ENCODE measurements around the gene UNC5C.

Gene UNC5C

DNA sequence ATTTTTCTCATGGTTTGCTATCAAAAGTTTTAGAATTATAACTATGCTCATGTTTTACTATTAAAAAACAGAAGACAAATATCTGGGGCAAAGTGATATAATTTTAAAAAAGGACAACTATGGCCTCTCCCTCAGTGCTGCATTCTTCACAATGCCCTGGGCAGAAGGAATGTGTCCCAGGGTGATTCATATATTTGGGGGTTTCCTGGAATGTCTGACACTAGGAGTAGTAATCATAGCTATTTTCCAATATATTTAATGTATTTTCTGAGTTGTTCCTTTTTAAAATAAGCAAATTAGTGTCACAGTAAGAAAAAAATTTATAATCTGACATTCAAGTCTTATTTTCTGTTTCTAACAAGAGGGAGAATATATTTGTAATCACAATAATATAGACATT is 281.7 kb downstream of the UNC5C start:
- CTCF ChIA-PET, result no interaction called here
- DNase-seq, result no peak
- Histone ChIP-seq H3K4me1 (ENCODE audit: control extremely low read depth in 1 of 4, control insufficient read depth in 4 of 4, insufficient read depth in 4 of 4, low read length in 3 of 4) (no peaks in the 10 kb centered on the region), H3K27ac (ENCODE audit: insufficient read depth in 1 of 2, low read depth in 1 of 2, low read length in 2 of 2, poor library complexity in 1 of 2, severe bottlenecking in 2 of 2) (no peak overlapping the region), H3K9me3 (ENCODE audit: control extremely low read depth in 1 of 5, control insufficient read depth in 4 of 5, insufficient read depth in 2 of 5, low read depth in 1 of 5, low read length in 4 of 5) (no peaks in the 10 kb centered on the region), H3K27me3 (replicated peaks in 2 of 5; ENCODE audit: control insufficient read depth in 4 of 5, insufficient read depth in 5 of 5, low read length in 4 of 5) (no peaks in the 10 kb centered on the region), H3K4me3 (ENCODE audit: control insufficient read depth in 1 of 7, extremely low read depth in 1 of 7, insufficient read depth in 4 of 7, low read depth in 2 of 7, low read length in 6 of 7) (no peak overlapping the region), H3K36me3 (ENCODE audit: control insufficient read depth in 4 of 4, insufficient read depth in 4 of 4, low read length in 3 of 4) (no peaks in the 10 kb centered on the region)
- POLR2A ChIA-PET, result no interaction called here

DNA sequence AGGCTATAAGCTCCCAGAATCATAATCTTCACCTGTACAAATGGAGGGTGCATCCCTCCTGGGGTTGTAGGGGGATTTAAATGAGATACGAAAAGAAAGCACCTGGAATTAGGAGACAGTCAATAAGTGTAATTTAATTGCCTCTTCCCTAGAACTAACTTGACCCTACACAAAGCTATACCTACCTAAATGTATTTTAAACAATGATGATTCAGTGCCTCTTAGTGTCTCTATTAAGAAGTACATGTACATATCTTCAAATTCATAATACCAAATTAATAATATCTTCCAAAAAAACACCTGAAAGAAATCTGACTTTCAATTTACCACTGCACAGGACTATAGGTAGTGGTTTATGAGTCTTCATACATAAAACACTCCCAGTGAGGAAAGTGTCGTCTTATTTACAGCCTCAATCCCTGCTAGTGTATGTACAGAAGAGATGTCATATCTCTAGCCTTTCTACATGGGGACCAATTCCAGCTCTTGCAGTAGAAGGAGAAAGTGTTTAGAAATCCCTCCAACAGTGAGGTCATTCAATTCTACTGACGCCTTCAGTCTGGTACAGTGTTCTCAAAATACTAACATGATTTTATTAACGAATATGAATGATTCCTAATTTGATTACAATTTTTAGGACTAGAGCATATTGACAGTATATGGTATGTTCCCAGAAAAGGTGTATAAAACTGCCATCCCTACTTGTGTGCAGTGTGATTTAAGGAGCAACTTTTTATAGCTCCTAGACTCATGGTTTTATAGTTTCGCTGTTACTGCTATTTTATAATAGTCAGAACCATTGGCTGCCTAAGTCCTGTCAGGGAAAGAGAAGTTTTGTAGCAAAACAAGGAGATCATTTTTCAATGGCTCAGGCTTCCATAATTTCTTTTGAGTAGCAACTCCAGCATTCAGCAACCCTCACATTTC is 282.7 kb downstream of the UNC5C start:
- no peaks in the 10 kb centered on the region for H3K4me1 ChIP-seq (ENCODE audit: control extremely low read depth in 1 of 4, control insufficient read depth in 4 of 4, insufficient read depth in 4 of 4, low read length in 3 of 4)
- no peak for DNase-seq
- H3K9me3 ChIP-seq (ENCODE audit: control extremely low read depth in 1 of 5, control insufficient read depth in 4 of 5, insufficient read depth in 2 of 5, low read depth in 1 of 5, low read length in 4 of 5), result no peaks in the 10 kb centered on the region
- no peaks in the 10 kb centered on the region for H3K27me3 ChIP-seq (replicated peaks in 2 of 5; ENCODE audit: control insufficient read depth in 4 of 5, insufficient read depth in 5 of 5, low read length in 4 of 5)
- POLR2A ChIA-PET, result no interaction called here
- CTCF ChIA-PET, result no interaction called here
- H3K4me3 ChIP-seq (ENCODE audit: control insufficient read depth in 1 of 7, extremely low read depth in 1 of 7, insufficient read depth in 4 of 7, low read depth in 2 of 7, low read length in 6 of 7), result no peak overlapping the region
- H3K36me3 ChIP-seq (ENCODE audit: control insufficient read depth in 4 of 4, insufficient read depth in 4 of 4, low read length in 3 of 4), result no peaks in the 10 kb centered on the region
- WGBS (ENCODE audit: insufficient coverage), result 75% methylated on average over 2 of the region's 5 CpGs
- H3K27ac ChIP-seq (ENCODE audit: insufficient read depth in 1 of 2, low read depth in 1 of 2, low read length in 2 of 2, poor library complexity in 1 of 2, severe bottlenecking in 2 of 2), result no peak overlapping the region

DNA sequence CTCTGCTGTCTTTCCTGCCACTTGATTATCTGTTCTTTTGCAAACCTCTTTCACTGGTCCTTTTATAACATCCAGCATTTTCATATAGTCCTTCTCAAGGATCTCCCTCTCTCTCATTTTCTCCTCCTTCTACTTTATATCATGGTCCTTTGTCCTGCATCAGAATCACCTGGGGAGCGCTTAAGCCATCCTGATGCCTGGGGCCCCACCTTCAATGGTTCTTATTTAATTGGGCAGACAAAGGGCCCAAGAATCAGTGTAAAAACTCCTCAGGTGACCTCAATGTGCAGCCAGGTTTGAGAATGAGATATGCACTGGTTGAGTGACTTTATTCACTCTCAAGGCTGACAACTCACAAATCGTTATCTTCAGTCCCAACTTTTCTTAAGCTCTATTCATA is 283.9 kb downstream of the UNC5C start:
- Histone ChIP-seq H3K36me3 (ENCODE audit: control insufficient read depth in 4 of 4, insufficient read depth in 4 of 4, low read length in 3 of 4) (no peaks in the 10 kb centered on the region), H3K27me3 (replicated peaks in 2 of 5; ENCODE audit: control insufficient read depth in 4 of 5, insufficient read depth in 5 of 5, low read length in 4 of 5) (no peaks in the 10 kb centered on the region), H3K9me3 (ENCODE audit: control extremely low read depth in 1 of 5, control insufficient read depth in 4 of 5, insufficient read depth in 2 of 5, low read depth in 1 of 5, low read length in 4 of 5) (no peaks in the 10 kb centered on the region), H3K4me1 (ENCODE audit: control extremely low read depth in 1 of 4, control insufficient read depth in 4 of 4, insufficient read depth in 4 of 4, low read length in 3 of 4) (no peaks in the 10 kb centered on the region), H3K27ac (ENCODE audit: insufficient read depth in 1 of 2, low read depth in 1 of 2, low read length in 2 of 2, poor library complexity in 1 of 2, severe bottlenecking in 2 of 2) (no peak overlapping the region), H3K4me3 (ENCODE audit: control insufficient read depth in 1 of 7, extremely low read depth in 1 of 7, insufficient read depth in 4 of 7, low read depth in 2 of 7, low read length in 6 of 7) (no peak overlapping the region)
- DNase-seq, result no peak
- WGBS (ENCODE audit: insufficient coverage), result 100% methylated on average over 2 of the region's 2 CpGs
- POLR2A ChIA-PET, result no interaction called here
- CTCF ChIA-PET, result no interaction called here

DNA sequence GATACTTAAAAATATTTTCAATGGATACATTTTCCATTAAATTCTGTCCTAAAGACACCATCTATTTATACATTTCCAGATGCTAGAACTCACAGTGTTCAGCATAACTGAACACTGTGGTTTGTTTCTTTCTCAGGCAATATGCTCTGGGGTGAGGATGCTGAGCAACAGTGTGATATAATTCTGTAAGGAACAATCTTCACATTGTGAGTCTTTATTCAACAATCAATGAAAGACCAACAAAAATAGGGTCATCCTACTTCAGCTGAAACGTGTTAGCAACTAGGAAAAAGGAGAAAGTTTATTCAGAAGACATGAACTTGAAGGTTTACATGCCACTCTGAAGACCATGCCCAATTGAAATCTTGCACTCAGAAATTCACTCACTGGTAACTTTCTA is 284.8 kb downstream of the UNC5C start:
- ChIA-PET CTCF (no interaction called here), POLR2A (interaction anchor here (0.5 kb wide), 1 partner anchor 369 kb away, joined by 3 read pairs; no protein-coding TSS in a partner anchor)
- no peak for DNase-seq
- H3K9me3 ChIP-seq (ENCODE audit: control extremely low read depth in 1 of 5, control insufficient read depth in 4 of 5, insufficient read depth in 2 of 5, low read depth in 1 of 5, low read length in 4 of 5), result no peaks in the 10 kb centered on the region
- H3K36me3 ChIP-seq (ENCODE audit: control insufficient read depth in 4 of 4, insufficient read depth in 4 of 4, low read length in 3 of 4), result no peaks in the 10 kb centered on the region
- no peak overlapping the region for H3K4me3 ChIP-seq (ENCODE audit: control insufficient read depth in 1 of 7, extremely low read depth in 1 of 7, insufficient read depth in 4 of 7, low read depth in 2 of 7, low read length in 6 of 7)
- 78% methylated on average over 1 of the region's 1 CpG for WGBS (ENCODE audit: insufficient coverage)
- no peaks in the 10 kb centered on the region for H3K27me3 ChIP-seq (replicated peaks in 2 of 5; ENCODE audit: control insufficient read depth in 4 of 5, insufficient read depth in 5 of 5, low read length in 4 of 5)
- no peak overlapping the region for H3K27ac ChIP-seq (ENCODE audit: insufficient read depth in 1 of 2, low read depth in 1 of 2, low read length in 2 of 2, poor library complexity in 1 of 2, severe bottlenecking in 2 of 2)
- no peaks in the 10 kb centered on the region for H3K4me1 ChIP-seq (ENCODE audit: control extremely low read depth in 1 of 4, control insufficient read depth in 4 of 4, insufficient read depth in 4 of 4, low read length in 3 of 4)

DNA sequence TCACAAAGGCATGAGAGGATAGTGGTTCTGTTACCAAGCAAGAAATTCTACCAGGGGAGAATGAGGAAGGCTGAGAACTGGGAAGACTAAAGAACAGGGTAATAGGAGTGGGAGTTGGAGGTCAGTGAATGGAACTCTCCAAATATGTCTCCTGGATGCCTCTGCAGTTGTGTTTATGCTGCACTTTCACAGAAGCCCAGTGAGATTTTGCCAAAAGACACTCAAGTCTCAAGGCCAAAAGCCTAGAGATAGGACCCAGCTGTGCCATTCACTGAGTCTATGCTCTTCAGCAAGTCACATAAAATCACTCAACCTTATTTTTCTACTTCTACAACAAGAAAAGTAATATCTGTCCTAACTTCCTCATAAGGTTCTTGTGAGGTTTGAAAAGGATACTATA is 285.4 kb downstream of the UNC5C start:
- ChIA-PET POLR2A (interaction anchor here (0.5 kb wide), 1 partner anchor 369 kb away, joined by 3 read pairs; no protein-coding TSS in a partner anchor), CTCF (no interaction called here)
- Histone ChIP-seq H3K27me3 (replicated peaks in 2 of 5; ENCODE audit: control insufficient read depth in 4 of 5, insufficient read depth in 5 of 5, low read length in 4 of 5) (no peaks in the 10 kb centered on the region), H3K4me1 (ENCODE audit: control extremely low read depth in 1 of 4, control insufficient read depth in 4 of 4, insufficient read depth in 4 of 4, low read length in 3 of 4) (no peaks in the 10 kb centered on the region), H3K36me3 (ENCODE audit: control insufficient read depth in 4 of 4, insufficient read depth in 4 of 4, low read length in 3 of 4) (no peaks in the 10 kb centered on the region), H3K9me3 (ENCODE audit: control extremely low read depth in 1 of 5, control insufficient read depth in 4 of 5, insufficient read depth in 2 of 5, low read depth in 1 of 5, low read length in 4 of 5) (no peaks in the 10 kb centered on the region), H3K27ac (ENCODE audit: insufficient read depth in 1 of 2, low read depth in 1 of 2, low read length in 2 of 2, poor library complexity in 1 of 2, severe bottlenecking in 2 of 2) (no peak overlapping the region), H3K4me3 (ENCODE audit: control insufficient read depth in 1 of 7, extremely low read depth in 1 of 7, insufficient read depth in 4 of 7, low read depth in 2 of 7, low read length in 6 of 7) (no peak overlapping the region)
- DNase-seq, result no peak

DNA sequence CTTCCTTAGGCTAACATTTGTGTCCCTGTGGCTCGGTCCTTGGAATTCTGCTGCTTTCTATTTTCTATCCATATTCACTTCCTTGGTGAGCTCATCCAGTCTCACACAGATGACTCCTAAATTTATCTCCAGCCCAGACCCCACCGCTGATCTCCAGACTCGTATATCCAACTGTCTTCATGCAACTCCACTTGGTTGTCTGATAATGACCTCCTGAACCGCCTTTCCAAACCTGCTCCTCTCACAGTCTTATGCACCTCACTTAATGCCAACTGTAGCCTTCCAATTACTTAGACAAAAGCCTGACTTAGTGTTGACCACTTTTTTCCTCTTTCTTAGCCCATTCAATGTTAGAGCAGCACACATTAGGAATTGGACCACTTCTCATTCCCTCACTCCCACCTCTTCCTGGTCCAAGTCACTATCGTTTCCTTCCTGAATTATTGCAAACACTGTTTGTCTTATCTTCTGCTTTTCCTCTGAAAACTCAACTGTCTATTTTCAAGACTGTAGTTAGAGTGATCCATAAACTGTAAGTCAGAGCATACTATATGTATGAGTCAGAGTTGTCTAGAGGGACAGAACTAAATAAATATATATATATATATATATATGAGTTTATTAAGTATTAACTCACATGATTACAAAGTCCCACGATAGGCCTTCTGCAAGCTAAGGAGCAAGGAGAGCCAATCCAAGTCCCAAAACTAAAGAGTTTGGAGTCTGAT is 292.5 kb downstream of the UNC5C start:
- no peaks in the 10 kb centered on the region for H3K4me1 ChIP-seq (ENCODE audit: control extremely low read depth in 1 of 4, control insufficient read depth in 4 of 4, insufficient read depth in 4 of 4, low read length in 3 of 4)
- no peaks in the 10 kb centered on the region for H3K36me3 ChIP-seq (ENCODE audit: control insufficient read depth in 4 of 4, insufficient read depth in 4 of 4, low read length in 3 of 4)
- POLR2A ChIA-PET, result no interaction called here
- CTCF ChIA-PET, result no interaction called here
- DNase-seq, result no peak
- H3K4me3 ChIP-seq (ENCODE audit: control insufficient read depth in 1 of 7, extremely low read depth in 1 of 7, insufficient read depth in 4 of 7, low read depth in 2 of 7, low read length in 6 of 7), result no peak overlapping the region
- WGBS (ENCODE audit: insufficient coverage), result 96% methylated on average over 4 of the region's 6 CpGs
- no peaks in the 10 kb centered on the region for H3K9me3 ChIP-seq (ENCODE audit: control extremely low read depth in 1 of 5, control insufficient read depth in 4 of 5, insufficient read depth in 2 of 5, low read depth in 1 of 5, low read length in 4 of 5)
- H3K27ac ChIP-seq (ENCODE audit: insufficient read depth in 1 of 2, low read depth in 1 of 2, low read length in 2 of 2, poor library complexity in 1 of 2, severe bottlenecking in 2 of 2), result peak overlapping the region in 1 of 2 experiments; percentile 15
- no peaks in the 10 kb centered on the region for H3K27me3 ChIP-seq (replicated peaks in 2 of 5; ENCODE audit: control insufficient read depth in 4 of 5, insufficient read depth in 5 of 5, low read length in 4 of 5)

DNA sequence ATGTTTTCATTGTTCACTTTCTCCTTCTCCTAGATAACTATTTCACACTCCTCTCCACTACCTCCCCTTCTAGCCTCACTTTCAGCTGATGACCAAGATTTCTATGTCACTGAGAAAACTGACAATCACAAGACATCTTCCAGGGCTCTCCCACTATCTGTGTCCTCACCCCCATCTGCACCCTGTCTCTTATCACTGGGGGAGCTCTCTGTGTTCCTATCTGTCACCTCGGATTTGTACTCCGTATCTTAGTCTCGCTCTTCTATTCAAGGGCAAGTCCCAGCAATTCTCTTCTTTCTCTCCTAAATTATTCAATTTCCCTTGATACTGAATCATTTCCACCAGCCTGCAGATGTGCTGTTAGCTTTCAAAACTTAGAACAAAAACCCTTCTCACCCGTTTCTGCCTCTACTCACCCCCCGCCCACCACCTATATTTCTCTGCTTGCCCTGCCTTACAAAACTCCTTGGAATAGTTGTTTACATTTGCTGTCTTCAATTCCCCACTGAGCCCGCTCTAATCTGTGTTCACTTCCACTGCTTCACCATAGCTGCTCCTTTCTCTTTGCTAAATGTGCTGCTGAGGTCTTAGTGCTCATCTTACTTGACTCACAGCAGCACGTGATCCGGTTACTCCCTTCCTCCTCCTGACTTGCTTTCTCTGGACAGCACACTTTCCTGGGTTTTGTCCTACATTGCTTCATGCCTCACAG is 293.2 kb downstream of the UNC5C start:
- DNase-seq, result no peak
- POLR2A ChIA-PET, result no interaction called here

More for the DNA sequence above, 293.2 kb downstream of the UNC5C start:
- Histone ChIP-seq H3K27ac (ENCODE audit: insufficient read depth in 1 of 2, low read depth in 1 of 2, low read length in 2 of 2, poor library complexity in 1 of 2, severe bottlenecking in 2 of 2) (no peak overlapping the region), H3K4me1 (ENCODE audit: control extremely low read depth in 1 of 4, control insufficient read depth in 4 of 4, insufficient read depth in 4 of 4, low read length in 3 of 4) (no peaks in the 10 kb centered on the region), H3K9me3 (ENCODE audit: control extremely low read depth in 1 of 5, control insufficient read depth in 4 of 5, insufficient read depth in 2 of 5, low read depth in 1 of 5, low read length in 4 of 5) (no peaks in the 10 kb centered on the region), H3K27me3 (replicated peaks in 2 of 5; ENCODE audit: control insufficient read depth in 4 of 5, insufficient read depth in 5 of 5, low read length in 4 of 5) (no peaks in the 10 kb centered on the region), H3K4me3 (ENCODE audit: control insufficient read depth in 1 of 7, extremely low read depth in 1 of 7, insufficient read depth in 4 of 7, low read depth in 2 of 7, low read length in 6 of 7) (no peak overlapping the region), H3K36me3 (ENCODE audit: control insufficient read depth in 4 of 4, insufficient read depth in 4 of 4, low read length in 3 of 4) (no peaks in the 10 kb centered on the region)
- CTCF ChIA-PET, result interaction anchor here (1.1 kb wide), 1 partner anchor 36 kb away, joined by 3 read pairs; no protein-coding TSS in a partner anchor
- WGBS (ENCODE audit: insufficient coverage), result 95% methylated on average over 8 of the region's 8 CpGs
